ENCODE measurements around the gene MOB1A. TPM values are rescaled to one million over a fixed set of nuclear protein-coding genes. Genes with fewer than 3 reads are reported as not detected.

MOB1A gene
- total RNA-seq, 1 experiment from 2014 or later = 95.1 TPM

- H3K79me2 ChIP-seq (ENCODE audit: insufficient read depth, low read length) = peaks cover 1% of the 10 kb centered on the region; the same call in 1 of the 2 replicates
- no peak; the same call in 2 of the 3 replicates for TF ChIP-seq CTCF (conservative IDR thresholded peaks at IDR 0.05)
Observed at GRCh38 chr2:74162951-74163350, 15.7 kb downstream of the MOB1A start.

More at GRCh38 chr2:74162951-74163350, 15.7 kb downstream of the MOB1A start:
- H2AK5ac ChIP-seq (ENCODE audit: insufficient read length, low read length) = no peak overlapping the region
- no peaks in the 10 kb centered on the region for H3K9me3 ChIP-seq (ENCODE audit: control insufficient read depth, low read depth, low read length)
- H4K8ac ChIP-seq (replicated peaks; ENCODE audit: insufficient read length, low read depth, low read length) = no peak overlapping the region
- WGBS (ENCODE audit: extremely low coverage, insufficient read length, low lambda C conversion rate) = no CpG with 5 or more reads among the region's 6 CpGs
- no peak overlapping the region for H3K4me2 ChIP-seq (ENCODE audit: insufficient read depth, insufficient read length, low read length)
- H2BK5ac ChIP-seq (ENCODE audit: insufficient read length, low read length) = no peak overlapping the region
- peaks cover 41 to 81% (median 79%) of the 10 kb centered on the region in 3 experiments; a peak in 6 of 7 replicates for H3K36me3 Mint-ChIP-seq (ENCODE audit: insufficient read depth in 1 of 3, low read depth in 3 of 3)
- H3K79me1 ChIP-seq (ENCODE audit: insufficient read depth, low read depth, low read length, poor library complexity, severe bottlenecking) = peaks cover 2% of the 10 kb centered on the region
- no peak overlapping the region for H3K23ac ChIP-seq (ENCODE audit: insufficient read length, low read depth, low read length)
- no peaks in the 10 kb centered on the region for H3K4me1 Mint-ChIP-seq
- no peak overlapping the region for H3T11ph ChIP-seq (ENCODE audit: low read length)
- H2BK20ac ChIP-seq (ENCODE audit: low read depth, low read length, poor library complexity, severe bottlenecking) = no peak overlapping the region
- H4K91ac ChIP-seq (ENCODE audit: insufficient read length, low read depth, low read length) = no peak overlapping the region
- no peak overlapping the region for H3K18ac ChIP-seq (ENCODE audit: insufficient read length, low read depth, low read length)
- no peaks in the 10 kb centered on the region for H3K27me3 ChIP-seq (ENCODE audit: insufficient read depth, low read length)
- no peak overlapping the region for H2BK12ac ChIP-seq (ENCODE audit: insufficient read length, low read depth, low read length)
- H3K23me2 ChIP-seq (ENCODE audit: insufficient read length, low read depth, low read length, poor library complexity, severe bottlenecking) = no peaks in the 10 kb centered on the region
- no peak overlapping the region for H3K27ac Mint-ChIP-seq
- H3K4me3 Mint-ChIP-seq = no peak overlapping the region
- no peak for DNase-seq
- no peak overlapping the region for H3K4ac ChIP-seq (ENCODE audit: low read depth, low read length)
- H3K27ac ChIP-seq (ENCODE audit: insufficient read length, low read depth, low read length) = no peak overlapping the region
- H3K4me1 ChIP-seq (ENCODE audit: insufficient read depth, low read length) = no peaks in the 10 kb centered on the region
- H3K9me3 Mint-ChIP-seq = no peaks in the 10 kb centered on the region
- H4K20me1 ChIP-seq (ENCODE audit: control insufficient read depth, insufficient read depth, insufficient read length) = no peaks in the 10 kb centered on the region
- no peak overlapping the region for H2AFZ ChIP-seq (ENCODE audit: low read length)
- no peak overlapping the region for H4K5ac ChIP-seq (ENCODE audit: insufficient read length, low read depth, low read length)
- H3K27me3 Mint-ChIP-seq (ENCODE audit: low read depth) = no peaks in the 10 kb centered on the region
- no peak overlapping the region for H2BK15ac ChIP-seq (ENCODE audit: low read depth, low read length)
- H3K56ac ChIP-seq (ENCODE audit: insufficient read length, low read depth, low read length) = no peak overlapping the region
- no peak overlapping the region for H3K9ac ChIP-seq (ENCODE audit: extremely low read depth, insufficient read length, low read length)
- no peak overlapping the region for H2BK120ac ChIP-seq (ENCODE audit: low read depth, low read length, poor library complexity, severe bottlenecking)
- H3K14ac ChIP-seq (ENCODE audit: insufficient read depth, low read length) = no peak overlapping the region

Data from H9 (cell line).